Testis (tissue), 3 donors: ENCODE results near the gene XYLB. TPM values are rescaled to one million over a fixed set of nuclear protein-coding genes. Genes with fewer than 3 reads are reported as not detected.
"Not testable (repeated sequence)": the region's sequence is repeated elsewhere in the genome, so short reads cannot be mapped to it uniquely, and the experiment has no call there.

Source experiments
- DNase-seq: peaks from one replicate; pipeline ENCODE4 v3.0.0-alpha.2; 2019
- H3K27ac ChIP-seq, 2 donors: fragments of 200-600 bp; sonication (generic); one replicate each; pipeline ENCODE4 v1.5.1; 2019
- H3K27me3 ChIP-seq: fragments of 200-600 bp; sonication (generic); one replicate; pipeline ENCODE4 v1.5.1; 2019
- H3K36me3 ChIP-seq: fragments of 200-600 bp; sonication (generic); one replicate; pipeline ENCODE4 v1.5.1; 2017; ENCODE audit warnings: low read depth; ENCODE audit errors: missing control alignments
- H3K4me1 ChIP-seq: fragments of 200-600 bp; sonication (generic); one replicate; pipeline ENCODE4 v1.5.1; 2019
- H3K4me3 ChIP-seq, 2 donors: fragments of 200-600 bp; sonication (generic); one replicate each; pipeline ENCODE4 v1.5.1; 2017 to 2019
- H3K9me3 ChIP-seq: fragments of 200-600 bp; sonication (generic); one replicate; pipeline ENCODE4 v1.5.1; 2017
- POLR2A ChIP-seq: fragments of 450-650 bp; IDR thresholded peaks from one replicate; pipeline ENCODE4 v1.6.1; 2017; ENCODE audit warnings: antibody characterized with exemption, mild to moderate bottlenecking, moderate library complexity
- WGBS, 2 donors: methylation state at CpG; one replicate each; pipeline ENCODE4 v1.1.5; 2018; 5-methylcytosine and 5-hydroxymethylcytosine counted together
- intact Hi-C: fragments of 100-400 bp; cut with DNase I; formaldehyde crosslinking; loops from one replicate; pipeline ENCODE4 v1.15.1; 2023; ENCODE audit warnings: low total_unique reads
- polyA plus RNA-seq: library from polyadenylated mRNA; stranded (reverse); fragments of 350-450 nt; fragmentation: Illumina TruSeq; extraction: RNeasy Lipid Tissue Mini Kit (QIAGEN cat#74804); gene quantifications from one replicate; pipeline ENCODE4 v1.2.3, GENCODE V29; 2014; ENCODE audit warnings: low read depth, low replicate concordance; ENCODE audit not compliant: insufficient read depth
- total RNA-seq, 2 donors: library from RNA; depleted of rRNA; stranded (reverse); fragments of >200 nt; gene quantifications; one replicate each; pipeline ENCODE4 v1.2.3, GENCODE V29; 2016
- TF ChIP-seq, protein P1 (sequence below), 3 experiments: fragments of 450-650 bp in 2 of 3; fragments of 200-600 bp in 1 of 3; sonication (generic) in 1 of 3; IDR thresholded peaks; one replicate each; pipeline ENCODE4 v1.5.1; 2016 to 2019; ENCODE audit warnings: antibody characterized with exemption in 3 of 3, mild to moderate bottlenecking in 2 of 3, moderate library complexity in 1 of 3

Gene XYLB
- total and polyA plus RNA-seq, 3 donors from 2014 or later = 1.7 to 12.4 (median 5.9) TPM

DNA sequence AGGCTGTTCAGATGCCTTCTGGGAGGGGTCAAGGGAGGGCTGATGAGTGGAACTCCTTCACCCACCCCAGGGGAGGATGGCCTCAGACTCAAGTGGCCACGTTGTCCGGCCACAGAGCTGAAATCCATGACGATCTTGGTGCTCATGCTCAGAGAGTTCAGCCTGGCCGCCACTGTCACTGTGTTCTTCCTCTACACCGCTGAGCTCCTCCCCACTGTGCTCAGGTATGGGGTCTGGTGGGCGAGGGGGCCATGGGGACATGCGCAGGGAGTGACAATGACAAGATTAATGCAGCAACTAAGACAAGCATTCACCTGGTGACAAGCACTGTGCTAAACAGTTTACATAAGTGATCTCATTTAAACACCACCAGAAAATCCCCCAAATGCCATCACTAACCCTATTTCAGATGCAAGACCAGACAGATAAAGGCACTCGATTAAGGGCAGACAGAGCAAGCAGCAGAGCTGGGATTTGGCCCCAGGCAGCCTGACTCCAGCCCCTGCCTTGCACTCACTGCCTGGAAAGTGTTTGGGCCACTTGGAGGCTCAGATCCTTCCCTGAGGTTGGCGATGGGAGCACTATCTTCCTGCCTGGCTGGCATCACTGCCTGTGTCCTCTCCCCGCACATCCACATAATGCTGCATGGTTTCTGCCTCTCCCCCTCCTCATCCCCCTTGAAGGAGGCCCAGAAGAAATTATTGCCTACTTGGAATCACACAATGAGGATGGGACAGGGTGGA lies 30.9 kb upstream of the XYLB start:
- H3K4me1 ChIP-seq = no peaks in the 10 kb centered on the region
- WGBS, 2 donors = 82 to 88% methylated on average over 6 to 10 of the region's 10 CpGs
- intact Hi-C loops = loop anchor here (10.0 kb wide), 1 partner anchor 901 kb away; no protein-coding TSS in a partner anchor
- no peaks in the 10 kb centered on the region for H3K27me3 ChIP-seq
- TF ChIP-seq, protein P1, sequence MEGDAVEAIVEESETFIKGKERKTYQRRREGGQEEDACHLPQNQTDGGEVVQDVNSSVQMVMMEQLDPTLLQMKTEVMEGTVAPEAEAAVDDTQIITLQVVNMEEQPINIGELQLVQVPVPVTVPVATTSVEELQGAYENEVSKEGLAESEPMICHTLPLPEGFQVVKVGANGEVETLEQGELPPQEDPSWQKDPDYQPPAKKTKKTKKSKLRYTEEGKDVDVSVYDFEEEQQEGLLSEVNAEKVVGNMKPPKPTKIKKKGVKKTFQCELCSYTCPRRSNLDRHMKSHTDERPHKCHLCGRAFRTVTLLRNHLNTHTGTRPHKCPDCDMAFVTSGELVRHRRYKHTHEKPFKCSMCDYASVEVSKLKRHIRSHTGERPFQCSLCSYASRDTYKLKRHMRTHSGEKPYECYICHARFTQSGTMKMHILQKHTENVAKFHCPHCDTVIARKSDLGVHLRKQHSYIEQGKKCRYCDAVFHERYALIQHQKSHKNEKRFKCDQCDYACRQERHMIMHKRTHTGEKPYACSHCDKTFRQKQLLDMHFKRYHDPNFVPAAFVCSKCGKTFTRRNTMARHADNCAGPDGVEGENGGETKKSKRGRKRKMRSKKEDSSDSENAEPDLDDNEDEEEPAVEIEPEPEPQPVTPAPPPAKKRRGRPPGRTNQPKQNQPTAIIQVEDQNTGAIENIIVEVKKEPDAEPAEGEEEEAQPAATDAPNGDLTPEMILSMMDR (IDR thresholded peaks at IDR 0.05) = no peak
- TF ChIP-seq POLR2A = no peak
- DNase-seq = no peak
- no peaks in the 10 kb centered on the region for H3K36me3 ChIP-seq
- no peak overlapping the region for H3K27ac ChIP-seq
- H3K9me3 ChIP-seq = no peaks in the 10 kb centered on the region
- no peak overlapping the region for H3K4me3 ChIP-seq

- WGBS, 2 donors = 74 to 81% methylated on average over 12 to 22 of the region's 22 CpGs
These were observed 30.0 kb upstream of the XYLB start for GRCh38 chr3:38316356-38317191.

GRCh38 chr3:38317192-38317759 lies 29.3 kb upstream of the XYLB start:
- no peak for DNase-seq
- no peaks in the 10 kb centered on the region for H3K27me3 ChIP-seq
- H3K9me3 ChIP-seq = no peaks in the 10 kb centered on the region
- H3K4me3 ChIP-seq = no peak overlapping the region
- WGBS, 2 donors = 82 to 83% methylated on average over 7 of the region's 7 CpGs
- intact Hi-C loops = loop anchor here (10.0 kb wide), 1 partner anchor 902 kb away; no protein-coding TSS in a partner anchor
- TF ChIP-seq, protein P1 (IDR thresholded peaks at IDR 0.05) = no peak
- TF ChIP-seq POLR2A = no peak
- H3K27ac ChIP-seq = no peak overlapping the region
- no peaks in the 10 kb centered on the region for H3K4me1 ChIP-seq
- no peaks in the 10 kb centered on the region for H3K36me3 ChIP-seq

More at GRCh38 chr3:38316356-38317191, 30.0 kb upstream of the XYLB start:
- no peak overlapping the region for H3K4me3 ChIP-seq
- no peak for DNase-seq
- H3K27ac ChIP-seq = no peak overlapping the region
- H3K9me3 ChIP-seq = no peaks in the 10 kb centered on the region
- no peaks in the 10 kb centered on the region for H3K4me1 ChIP-seq
- H3K27me3 ChIP-seq = no peaks in the 10 kb centered on the region
- intact Hi-C loops = loop anchor here (10.0 kb wide), 1 partner anchor 902 kb away; no protein-coding TSS in a partner anchor
- no peak for TF ChIP-seq POLR2A
- TF ChIP-seq, protein P1 (IDR thresholded peaks at IDR 0.05) = no peak
- no peaks in the 10 kb centered on the region for H3K36me3 ChIP-seq

DNA sequence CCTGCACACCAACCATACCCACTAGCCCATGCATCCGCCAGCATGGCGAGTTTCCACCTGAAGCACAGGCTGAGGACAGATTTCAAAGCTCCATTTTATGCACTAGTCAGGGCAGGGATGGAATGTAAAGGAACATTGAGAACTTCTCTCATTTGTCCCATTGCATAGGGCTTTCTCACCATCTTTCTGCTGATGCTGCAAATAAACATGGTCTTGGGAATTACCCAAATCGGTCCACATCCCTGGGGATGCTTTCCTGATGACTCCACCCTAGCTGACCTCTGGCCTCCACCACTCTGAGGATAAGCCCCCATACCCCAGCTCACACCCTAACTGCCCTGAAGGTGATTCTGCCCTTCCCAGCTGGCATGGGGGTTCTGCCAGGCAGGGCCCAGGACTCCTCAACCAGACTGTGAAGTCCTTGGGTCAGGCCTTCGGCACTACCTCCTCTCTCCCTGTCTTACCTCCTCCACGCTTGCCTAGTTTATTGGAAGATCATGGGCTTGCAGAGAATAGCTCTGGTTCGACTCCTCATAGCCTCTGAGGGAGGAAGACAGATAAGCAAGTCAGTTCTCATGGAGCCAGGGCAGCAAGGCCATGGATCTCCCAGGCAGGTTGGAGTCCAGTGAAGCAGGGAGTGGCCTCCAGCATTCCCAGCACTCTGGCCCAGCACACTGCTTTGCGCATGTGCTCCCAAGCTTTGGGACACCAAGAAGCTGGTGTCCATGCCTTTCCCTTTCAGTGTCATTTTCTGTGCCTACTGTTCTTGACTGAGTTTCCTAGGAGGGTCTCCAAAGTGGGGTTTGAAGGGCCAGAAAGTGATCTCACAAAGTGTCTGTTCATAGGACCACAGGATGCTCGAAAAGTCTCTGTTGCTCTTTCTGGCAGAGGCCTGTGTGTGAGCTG lies 27.6 kb upstream of the XYLB start:
- Histone ChIP-seq H3K27ac (no peak overlapping the region), H3K36me3 (no peaks in the 10 kb centered on the region), H3K4me3 (no peak overlapping the region), H3K9me3 (no peaks in the 10 kb centered on the region), H3K27me3 (no peaks in the 10 kb centered on the region), H3K4me1 (no peaks in the 10 kb centered on the region)
- intact Hi-C loops = loop anchor here (10.0 kb wide), 1 partner anchor 904 kb away; no protein-coding TSS in a partner anchor
- DNase-seq = no peak
- TF ChIP-seq, protein P1 (IDR thresholded peaks at IDR 0.05) = no peak
- WGBS, 2 donors = 75 to 78% methylated on average over 8 of the region's 8 CpGs

- H3K27ac ChIP-seq, H3K4me1 ChIP-seq, H3K27me3 ChIP-seq, intact Hi-C loops, H3K4me3 ChIP-seq, DNase-seq, H3K9me3 ChIP-seq, H3K36me3 ChIP-seq: not testable (repeated sequence)
- WGBS, 2 donors = 91 to 94% methylated on average over 4 of the region's 4 CpGs
These were observed 25.9 kb upstream of the XYLB start for GRCh38 chr3:38320638-38321037.
